ENCODE measurements around the gene SPON2.

The SPON2 gene

GRCh38 chr4:1172971-1173757 is 781 bp upstream of the SPON2 start:
- peak; percentile 32 for DNase-seq (ENCODE audit: low read depth)

GRCh38 chr4:1171311-1172227 is 814 bp downstream of the SPON2 start:
- no peak for DNase-seq (ENCODE audit: low read depth)

GRCh38 chr4:1170976-1171310 is 1.4 kb downstream of the SPON2 start:
- no peak for DNase-seq (ENCODE audit: low read depth)

GRCh38 chr4:1170156-1170975 is 2.0 kb downstream of the SPON2 start:
- no peak for DNase-seq (ENCODE audit: low read depth)

GRCh38 chr4:1169691-1170096 is 2.7 kb downstream of the SPON2 start:
- no peak for DNase-seq (ENCODE audit: low read depth)

GRCh38 chr4:1169171-1169671 is 3.2 kb downstream of the SPON2 start:
- DNase-seq (ENCODE audit: low read depth): no peak

- DNase-seq (ENCODE audit: low read depth): no peak
Observed at GRCh38 chr4:1168191-1169101, 3.9 kb downstream of the SPON2 start.

- peak; percentile 67 for DNase-seq (ENCODE audit: low read depth)
Observed at GRCh38 chr4:1167244-1167949, 5.0 kb downstream of the SPON2 start.

GRCh38 chr4:1166509-1167243 is 5.7 kb downstream of the SPON2 start:
- no peak for DNase-seq (ENCODE audit: low read depth)

GRCh38 chr4:1164956-1165545 is 7.3 kb downstream of the SPON2 start:
- DNase-seq (ENCODE audit: low read depth): no peak

GRCh38 chr4:1164444-1164843 is 7.9 kb downstream of the SPON2 start:
- no peak for DNase-seq (ENCODE audit: low read depth)

- no peak for DNase-seq (ENCODE audit: low read depth)
Observed at GRCh38 chr4:1164040-1164439, 8.3 kb downstream of the SPON2 start.

GRCh38 chr4:1160351-1160750 is 12.0 kb downstream of the SPON2 start:
- no peak for DNase-seq (ENCODE audit: low read depth)

GRCh38 chr4:1156069-1156468 is 16.3 kb downstream of the SPON2 start:
- DNase-seq (ENCODE audit: low read depth): no peak

GRCh38 chr4:1155314-1155713 is 17.1 kb downstream of the SPON2 start:
- DNase-seq (ENCODE audit: low read depth): no peak

GRCh38 chr4:1154523-1155182 is 17.7 kb downstream of the SPON2 start:
- no peak for DNase-seq (ENCODE audit: low read depth)

GRCh38 chr4:1154126-1154522 is 18.3 kb downstream of the SPON2 start:
- DNase-seq (ENCODE audit: low read depth): no peak

- no peak for DNase-seq (ENCODE audit: low read depth)
Observed at GRCh38 chr4:1153567-1154090, 18.8 kb downstream of the SPON2 start.

- no peak for DNase-seq (ENCODE audit: low read depth)
Observed at GRCh38 chr4:1152290-1152689, 20.1 kb downstream of the SPON2 start.

All from non-pigmented ciliary epithelial cell (primary cell).